Glomerular visceral epithelial cell (primary cell): ENCODE data around the gene COL20A1.

Experiments
- DNase-seq: peaks from one replicate; pipeline ENCODE4 v3.0.0-alpha.2; 2016; ENCODE audit errors: extremely low spot score

COL20A1 gene

DNA sequence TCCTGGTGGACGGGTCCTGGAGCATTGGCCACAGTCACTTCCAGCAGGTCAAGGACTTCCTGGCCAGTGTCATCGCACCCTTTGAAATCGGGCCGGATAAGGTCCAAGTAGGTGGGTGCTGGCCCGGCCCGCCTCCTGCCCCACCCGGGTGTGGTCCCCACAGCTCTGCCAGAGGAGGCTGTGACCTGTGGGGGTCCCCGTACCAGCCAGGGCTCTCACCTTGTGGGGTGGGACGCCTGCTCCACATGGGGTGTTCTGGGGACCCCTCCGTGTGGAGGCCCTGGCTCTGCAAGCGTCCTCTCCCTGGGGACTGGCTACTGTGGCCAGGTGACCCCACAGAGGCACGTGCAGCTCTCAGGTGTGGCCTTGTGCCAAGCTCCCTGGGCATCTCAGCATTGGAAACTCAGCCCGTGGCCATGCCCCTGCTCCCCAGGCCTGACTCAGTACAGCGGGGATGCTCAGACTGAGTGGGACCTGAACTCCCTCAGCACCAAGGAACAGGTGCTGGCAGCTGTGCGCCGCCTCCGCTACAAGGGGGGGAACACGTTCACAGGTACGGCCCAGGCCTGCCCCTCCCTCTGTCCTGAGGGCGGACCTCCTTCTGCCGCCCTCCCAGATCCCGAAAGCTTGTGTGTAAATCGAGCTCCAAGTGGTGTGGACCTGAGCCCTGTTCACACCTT lies 14.7 kb downstream of the COL20A1 start:
- no peak for DNase-seq

DNA sequence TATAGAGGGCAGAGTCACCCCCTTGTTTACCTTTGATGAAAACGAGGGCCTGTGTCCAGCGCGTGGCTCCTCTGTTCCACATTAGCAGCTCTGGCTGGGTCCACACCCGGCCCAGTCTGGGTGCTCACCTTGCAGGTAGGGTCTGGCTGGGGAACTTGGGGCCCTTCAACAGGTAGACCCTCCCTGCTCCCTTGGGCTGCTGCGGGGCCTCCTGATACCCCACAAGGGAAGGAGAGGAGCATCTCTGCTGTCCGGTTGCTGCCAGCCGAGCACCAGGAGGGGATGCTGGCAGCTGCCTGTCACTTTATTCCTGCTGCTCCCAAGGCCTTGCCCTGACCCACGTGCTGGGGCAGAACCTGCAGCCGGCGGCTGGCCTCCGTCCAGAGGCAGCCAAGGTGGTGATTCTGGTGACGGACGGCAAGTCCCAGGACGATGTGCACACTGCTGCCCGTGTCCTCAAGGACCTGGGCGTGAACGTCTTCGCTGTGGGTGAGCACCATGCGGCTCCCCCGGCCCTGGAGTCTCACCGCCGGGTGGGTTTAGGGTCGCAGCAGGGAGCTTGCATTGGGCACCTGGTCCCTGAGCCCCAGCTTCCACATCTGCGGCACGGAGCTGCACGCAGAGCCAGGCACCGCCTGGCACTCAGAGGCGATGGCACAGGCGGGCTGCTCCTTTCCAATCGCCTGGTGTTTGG lies 15.4 kb downstream of the COL20A1 start:
- DNase-seq: no peak

DNA sequence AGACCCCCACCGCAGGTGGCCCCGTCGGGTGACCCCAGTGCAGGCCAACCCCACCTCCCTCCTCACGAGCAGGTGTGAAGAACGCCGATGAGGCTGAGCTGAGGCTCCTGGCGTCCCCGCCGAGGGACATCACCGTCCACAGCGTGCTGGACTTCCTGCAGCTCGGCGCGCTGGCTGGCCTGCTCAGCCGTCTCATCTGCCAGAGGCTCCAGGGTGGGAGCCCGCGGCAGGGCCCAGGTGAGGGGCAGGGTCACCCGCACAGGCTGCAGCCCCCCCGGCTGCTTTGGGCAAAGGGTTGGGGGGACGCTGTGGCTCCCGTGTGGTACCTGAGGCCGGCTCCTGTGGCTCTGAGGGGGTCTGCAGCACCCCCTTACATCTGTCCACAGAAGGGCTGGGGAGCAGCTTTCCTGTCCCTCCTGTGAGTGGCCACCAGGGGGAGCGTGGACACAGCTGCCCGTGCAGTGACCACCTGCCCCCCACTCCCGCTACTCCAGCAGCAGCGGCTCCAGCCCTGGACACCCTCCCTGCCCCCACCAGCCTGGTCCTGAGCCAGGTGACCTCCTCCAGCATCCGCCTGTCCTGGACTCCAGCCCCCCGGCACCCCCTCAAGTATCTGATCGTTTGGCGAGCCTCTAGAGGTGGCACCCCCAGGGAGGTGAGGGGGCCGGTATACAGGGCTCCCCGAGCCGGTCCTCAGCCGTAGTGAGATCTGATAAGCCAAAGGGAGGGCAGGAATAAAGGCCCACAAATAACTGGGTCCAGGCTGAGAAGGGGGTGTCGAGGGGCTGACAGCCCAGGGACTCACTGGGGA lies 16.5 kb downstream of the COL20A1 start:
- peak; percentile 49 for DNase-seq

DNA sequence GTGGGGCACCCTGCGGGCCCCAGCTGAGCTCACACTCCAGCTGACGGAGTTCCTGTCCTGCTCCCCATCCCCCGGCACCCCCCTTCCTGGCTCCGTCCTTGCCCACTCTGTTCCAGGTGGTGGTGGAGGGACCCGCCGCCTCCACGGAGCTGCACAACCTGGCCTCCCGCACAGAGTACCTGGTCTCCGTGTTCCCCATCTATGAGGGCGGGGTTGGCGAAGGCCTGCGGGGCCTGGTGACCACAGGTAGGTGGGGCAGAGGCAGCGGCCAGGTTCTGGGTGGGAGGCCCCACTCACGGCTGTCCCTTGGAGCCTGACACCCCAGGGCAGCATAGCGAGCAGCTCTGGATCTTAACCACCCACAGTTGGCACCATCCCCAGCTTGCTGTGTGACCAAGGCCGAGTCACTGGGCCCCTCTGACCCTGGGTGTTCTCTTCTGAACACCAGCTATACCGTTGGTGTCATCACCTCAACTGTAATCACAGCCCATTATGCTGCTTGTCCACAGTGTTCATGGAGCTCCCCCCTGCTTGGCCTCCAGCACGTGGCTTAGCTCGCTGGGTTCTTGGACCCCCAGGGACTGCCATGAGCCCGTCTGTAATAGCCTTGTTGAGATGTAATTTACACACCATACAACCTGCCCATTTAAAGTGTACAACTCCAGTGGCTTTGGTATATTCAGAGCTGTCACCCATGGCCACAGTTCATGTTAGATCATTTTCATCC lies 17.4 kb downstream of the COL20A1 start:
- DNase-seq: peak; percentile 31

DNA sequence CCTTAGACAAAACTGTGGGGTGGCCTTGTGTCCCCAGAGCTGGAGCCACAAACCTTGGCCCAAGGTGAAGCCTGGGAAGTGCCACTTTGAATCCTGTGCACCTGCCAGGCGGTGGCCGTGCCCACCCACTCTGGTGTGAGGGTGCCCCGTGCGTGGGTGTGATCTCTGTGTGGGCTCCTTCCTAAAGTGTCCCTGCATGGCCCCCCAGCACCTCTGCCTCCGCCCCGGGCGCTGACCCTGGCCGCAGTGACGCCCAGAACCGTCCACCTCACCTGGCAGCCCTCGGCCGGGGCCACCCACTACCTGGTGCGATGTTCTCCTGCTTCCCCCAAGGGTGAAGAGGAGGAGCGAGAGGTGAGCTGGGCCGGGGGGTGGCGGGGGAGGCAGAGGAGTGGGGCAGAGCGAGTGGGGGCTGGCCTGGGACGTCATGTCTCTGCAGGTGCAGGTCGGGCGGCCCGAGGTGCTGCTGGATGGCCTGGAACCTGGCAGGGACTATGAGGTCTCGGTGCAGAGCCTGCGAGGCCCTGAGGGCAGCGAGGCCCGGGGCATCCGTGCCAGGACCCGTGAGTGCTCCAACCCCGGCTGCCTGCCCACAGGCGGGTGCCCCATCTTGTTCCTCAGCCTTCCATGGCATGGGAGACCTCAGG lies 18.3 kb downstream of the COL20A1 start:
- no peak for DNase-seq

DNA sequence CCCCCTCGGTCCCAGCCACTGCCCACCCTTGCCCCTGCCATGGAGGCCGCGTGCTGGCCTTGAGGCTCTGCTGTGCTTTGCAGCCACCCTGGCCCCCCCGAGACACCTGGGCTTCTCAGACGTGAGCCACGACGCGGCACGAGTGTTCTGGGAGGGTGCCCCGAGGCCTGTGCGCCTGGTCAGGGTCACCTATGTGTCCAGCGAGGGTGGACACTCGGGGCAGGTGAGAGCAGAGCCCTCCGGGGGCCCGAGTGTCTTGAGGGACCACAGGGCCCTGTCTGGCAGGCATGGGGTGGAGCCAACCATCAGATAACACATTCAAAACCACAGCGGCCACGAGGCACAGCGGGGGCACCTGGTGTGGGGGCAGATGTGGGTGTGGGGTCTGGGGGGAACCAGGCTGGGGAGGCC lies 18.9 kb downstream of the COL20A1 start:
- no peak for DNase-seq

DNA sequence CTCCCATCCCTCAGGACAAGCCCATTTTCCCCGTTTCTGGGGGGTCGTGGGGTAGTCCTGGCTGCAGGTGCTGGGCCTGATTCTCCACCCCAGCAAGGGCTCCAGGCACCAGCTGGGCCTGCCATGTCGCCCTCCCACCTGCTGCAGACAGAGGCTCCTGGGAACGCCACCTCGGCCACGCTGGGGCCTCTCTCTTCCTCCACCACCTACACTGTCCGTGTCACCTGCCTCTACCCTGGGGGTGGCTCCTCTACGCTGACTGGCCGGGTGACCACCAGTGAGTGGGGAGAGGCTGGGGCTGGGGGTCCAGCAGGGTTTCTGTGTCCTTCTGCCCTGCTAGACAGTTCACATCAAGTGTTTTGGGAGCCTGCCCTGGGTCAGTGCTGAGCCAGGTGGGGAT lies 19.3 kb downstream of the COL20A1 start:
- DNase-seq: no peak

DNA sequence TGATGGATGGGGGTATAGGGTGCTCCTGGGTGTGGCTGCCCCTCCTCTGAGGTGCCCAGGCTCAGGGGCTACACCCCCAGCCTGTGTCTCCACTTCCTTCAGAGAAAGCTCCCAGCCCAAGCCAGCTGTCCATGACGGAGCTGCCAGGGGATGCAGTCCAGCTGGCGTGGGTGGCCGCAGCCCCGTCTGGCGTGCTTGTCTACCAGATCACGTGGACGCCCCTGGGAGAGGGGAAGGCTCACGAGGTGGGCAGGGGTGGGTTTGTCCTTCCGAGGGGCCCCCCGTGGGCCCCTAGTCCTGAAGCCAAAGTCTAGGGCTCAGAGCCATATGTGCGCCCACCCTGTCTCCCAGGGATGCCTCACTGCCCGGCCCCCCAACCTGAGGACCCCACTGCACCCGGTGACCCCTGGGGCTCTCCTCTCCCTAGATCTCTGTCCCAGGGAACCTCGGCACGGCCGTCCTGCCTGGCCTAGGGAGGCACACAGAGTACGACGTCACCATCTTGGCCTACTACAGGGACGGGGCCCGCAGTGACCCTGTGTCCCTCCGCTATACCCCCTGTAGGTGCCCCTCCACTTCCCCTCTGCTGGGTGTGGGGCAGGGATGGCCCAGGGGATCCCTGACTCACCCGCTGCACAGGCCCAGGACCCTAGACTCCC lies 19.8 kb downstream of the COL20A1 start:
- DNase-seq: no peak

DNA sequence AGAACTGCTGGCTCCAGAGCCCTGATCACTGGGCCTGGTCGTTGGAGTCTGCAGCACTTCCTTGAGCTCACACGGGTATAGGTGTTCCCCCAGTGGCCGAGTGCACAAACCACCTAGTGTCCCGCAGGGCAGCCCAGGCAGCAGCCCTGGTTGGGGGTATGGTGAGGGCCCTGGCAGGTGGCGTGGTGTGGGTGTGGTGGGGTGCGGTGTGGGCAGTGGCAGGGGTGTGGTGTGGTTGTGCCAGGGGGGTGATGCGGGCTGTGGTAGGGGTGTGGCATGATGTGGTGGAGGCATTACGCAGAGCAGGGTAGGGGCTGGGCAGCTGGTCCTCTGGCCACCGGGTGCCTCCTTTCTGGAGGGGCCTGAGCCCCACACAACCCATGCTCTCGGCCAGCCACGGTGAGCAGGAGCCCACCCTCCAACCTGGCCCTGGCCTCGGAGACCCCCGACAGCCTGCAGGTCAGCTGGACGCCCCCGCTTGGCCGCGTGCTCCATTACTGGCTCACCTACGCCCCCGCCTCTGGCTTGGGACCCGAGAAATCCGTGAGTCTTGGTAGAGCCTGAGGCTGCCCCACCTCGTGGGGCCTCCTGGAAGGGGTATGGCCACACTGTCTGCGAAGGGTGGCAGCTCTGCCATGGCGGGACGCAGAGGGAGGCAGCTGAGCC lies 20.5 kb downstream of the COL20A1 start:
- no peak for DNase-seq

DNA sequence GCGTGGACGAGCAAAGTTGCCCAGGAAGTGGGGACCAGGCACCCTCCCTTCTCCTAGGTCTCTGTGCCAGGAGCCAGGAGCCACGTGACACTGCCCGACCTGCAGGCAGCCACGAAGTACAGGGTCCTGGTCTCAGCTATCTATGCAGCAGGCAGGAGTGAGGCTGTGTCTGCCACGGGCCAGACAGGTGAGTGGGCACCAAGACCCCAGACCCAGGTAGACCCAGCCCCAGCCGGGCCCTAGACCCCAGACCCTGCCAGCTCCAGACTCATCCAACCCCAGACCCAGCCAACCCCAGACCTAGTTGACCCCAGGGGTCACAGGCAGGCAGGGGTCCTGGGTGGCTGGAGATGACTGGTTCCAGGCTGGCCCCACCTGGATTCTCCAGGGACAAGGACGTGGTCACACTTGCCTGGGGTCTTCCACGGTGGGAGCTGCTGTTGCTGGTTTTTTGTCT lies 21.1 kb downstream of the COL20A1 start:
- DNase-seq: no peak

DNA sequence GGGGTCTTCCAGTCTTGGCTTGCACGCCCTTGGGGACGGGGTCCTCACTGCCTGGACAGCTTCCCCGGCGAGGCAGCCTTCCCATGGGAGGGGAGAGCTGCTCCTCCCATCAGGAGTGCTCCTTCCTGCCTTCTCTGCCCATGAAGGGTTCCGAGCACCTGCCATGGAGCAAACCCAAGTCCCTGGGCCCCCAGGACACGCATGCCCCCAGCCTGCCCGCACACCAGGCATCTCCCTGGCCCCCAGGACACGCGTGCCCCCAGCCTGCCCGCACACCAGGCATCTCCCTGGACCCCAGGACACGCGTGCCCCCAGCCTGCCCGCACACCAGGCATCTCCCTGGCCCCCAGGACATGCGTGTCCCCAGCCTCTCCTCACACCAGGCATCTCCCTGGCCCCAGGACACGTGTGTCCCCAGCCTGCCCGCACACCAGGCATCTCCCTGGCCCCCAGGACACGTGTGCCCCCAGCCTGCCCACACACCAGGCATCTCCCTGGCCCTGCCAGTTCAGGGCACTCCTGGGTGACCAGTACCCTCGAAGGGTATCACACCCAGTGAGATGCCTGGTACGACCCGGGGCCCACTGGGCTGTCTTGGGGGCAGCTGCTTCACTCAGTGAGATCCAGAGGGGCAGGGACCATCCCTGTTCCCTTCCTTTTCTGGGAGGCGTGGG lies 21.7 kb downstream of the COL20A1 start:
- no peak for DNase-seq

DNA sequence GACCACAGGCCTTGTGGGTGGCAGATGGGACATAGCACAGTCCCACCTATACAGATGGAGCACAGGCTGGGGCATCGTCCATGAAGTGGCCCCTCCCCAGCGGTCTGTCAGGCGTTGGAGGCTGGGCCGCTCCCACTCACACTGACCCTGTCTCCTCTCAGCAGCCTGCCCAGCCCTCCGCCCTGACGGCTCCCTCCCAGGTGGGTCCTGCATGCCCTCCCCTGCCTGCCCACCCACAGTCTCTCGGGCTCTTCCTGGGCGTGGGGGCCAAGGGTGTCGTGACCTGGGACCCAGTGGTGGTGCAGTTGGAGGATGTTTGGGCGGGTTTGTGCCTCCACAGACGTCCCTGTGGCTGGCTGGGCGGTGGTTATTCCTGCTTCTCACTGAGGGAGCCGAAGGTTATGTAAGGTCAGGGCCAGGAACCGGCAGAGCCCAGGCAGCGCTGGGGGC lies 22.3 kb downstream of the COL20A1 start:
- DNase-seq: no peak

DNA sequence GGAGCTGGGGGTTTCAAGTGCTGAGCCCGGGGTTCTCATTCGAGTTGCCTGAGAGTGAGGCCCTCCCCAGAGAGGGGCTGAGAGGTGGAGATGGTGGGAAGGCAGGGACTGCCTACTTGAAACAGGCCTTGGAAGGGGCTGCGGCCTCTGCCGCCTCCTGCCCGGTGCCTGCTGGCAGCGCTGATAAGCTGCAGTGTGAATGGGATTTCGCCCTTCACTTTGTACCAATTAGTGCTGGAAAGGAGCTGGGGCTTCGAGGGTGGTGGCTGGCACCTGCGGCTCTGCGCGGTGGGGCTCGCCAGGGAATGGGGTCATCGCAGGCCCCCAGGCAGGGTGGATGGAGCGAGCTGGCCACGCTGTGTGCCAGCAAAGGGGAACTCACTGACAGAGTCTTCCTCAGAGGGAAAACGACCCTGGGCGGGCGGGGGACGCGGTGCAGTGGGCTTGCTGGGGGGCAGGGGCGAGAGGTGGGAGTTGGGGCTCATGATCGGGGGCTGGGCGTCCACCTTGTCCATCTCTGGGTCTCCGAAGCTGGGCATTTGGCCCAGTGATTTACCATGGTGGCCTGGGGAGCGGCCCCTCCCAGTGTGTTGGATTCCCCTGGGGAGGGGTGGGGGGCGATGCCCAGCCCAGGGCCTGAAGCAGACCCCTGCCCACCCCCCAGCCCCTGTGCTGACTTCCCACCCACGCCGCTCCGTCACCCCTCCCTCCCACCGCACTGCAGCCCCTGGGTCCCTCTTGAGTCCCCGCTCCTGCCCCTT lies 22.9 kb downstream of the COL20A1 start:
- DNase-seq: no peak

DNA sequence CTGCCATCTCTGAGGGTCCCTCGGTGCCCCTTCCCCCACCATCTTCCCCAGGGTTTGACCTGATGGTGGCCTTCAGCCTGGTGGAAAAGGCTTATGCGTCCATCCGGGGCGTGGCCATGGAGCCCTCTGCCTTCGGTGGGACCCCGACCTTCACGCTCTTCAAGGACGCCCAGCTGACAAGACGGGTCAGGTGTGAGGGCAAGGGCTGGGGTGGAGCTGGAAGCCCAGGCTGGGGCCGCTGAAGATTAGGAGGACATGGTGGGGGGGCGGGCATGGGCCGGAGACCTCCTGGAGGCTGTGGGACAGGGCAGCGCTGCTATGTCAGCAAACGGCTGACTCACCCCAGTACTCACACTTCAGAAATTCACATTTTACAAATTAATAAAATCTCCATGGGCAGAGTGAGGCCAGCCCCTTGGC lies 23.5 kb downstream of the COL20A1 start:
- no peak for DNase-seq

DNA sequence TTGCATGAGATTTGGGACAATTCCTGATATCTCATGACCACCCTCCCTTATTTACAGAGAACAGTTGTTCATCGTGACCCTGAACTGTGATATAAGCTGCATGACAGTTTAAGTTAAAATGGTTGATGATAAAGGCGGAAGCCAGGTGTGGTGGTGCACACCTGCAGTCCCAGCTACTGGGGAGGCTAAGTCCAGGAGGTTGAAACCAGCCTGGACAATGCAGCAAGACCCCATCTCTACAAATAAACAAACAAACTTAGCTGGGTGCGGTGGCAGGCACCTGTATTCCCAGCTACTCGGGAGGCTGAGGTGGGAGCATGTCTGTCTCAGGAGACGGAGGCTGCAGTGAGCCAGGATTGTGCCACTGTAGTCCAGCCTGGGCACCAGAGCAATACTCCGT lies 24.1 kb downstream of the COL20A1 start:
- no peak for DNase-seq

DNA sequence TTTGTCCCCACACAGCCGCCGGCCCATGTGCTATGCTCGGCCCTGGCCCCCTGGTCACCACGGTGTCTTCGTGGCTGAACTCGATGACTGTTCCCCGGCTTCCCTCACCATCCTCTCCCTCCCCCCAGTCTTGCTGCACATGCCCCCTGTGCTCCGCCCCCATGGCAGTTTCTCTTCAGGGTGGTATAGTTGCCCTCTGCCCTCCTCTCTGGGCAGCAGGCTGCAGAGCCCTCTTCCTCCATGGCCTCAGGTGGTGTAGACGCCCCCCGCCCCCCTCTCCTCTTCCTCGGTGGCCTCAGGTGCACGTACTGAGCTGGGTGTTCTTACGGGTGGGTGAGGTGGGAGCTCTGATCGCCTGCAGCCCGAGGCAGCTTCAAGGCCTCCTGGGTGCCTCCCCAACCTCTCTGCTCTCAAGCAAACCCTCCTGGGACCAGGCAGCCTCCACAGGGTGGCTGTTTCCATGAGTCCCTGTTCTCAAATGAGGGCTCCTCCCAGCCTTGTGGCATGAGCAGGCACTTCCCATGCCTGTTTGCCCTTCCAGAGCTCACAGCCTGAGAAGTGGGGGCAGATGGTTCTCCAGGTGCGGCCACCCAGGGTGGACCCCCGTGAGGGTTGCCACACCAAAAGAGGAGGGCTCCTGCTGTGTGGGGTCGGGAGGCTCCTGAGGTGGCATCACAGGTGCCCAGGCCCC lies 24.8 kb downstream of the COL20A1 start:
- no peak for DNase-seq

DNA sequence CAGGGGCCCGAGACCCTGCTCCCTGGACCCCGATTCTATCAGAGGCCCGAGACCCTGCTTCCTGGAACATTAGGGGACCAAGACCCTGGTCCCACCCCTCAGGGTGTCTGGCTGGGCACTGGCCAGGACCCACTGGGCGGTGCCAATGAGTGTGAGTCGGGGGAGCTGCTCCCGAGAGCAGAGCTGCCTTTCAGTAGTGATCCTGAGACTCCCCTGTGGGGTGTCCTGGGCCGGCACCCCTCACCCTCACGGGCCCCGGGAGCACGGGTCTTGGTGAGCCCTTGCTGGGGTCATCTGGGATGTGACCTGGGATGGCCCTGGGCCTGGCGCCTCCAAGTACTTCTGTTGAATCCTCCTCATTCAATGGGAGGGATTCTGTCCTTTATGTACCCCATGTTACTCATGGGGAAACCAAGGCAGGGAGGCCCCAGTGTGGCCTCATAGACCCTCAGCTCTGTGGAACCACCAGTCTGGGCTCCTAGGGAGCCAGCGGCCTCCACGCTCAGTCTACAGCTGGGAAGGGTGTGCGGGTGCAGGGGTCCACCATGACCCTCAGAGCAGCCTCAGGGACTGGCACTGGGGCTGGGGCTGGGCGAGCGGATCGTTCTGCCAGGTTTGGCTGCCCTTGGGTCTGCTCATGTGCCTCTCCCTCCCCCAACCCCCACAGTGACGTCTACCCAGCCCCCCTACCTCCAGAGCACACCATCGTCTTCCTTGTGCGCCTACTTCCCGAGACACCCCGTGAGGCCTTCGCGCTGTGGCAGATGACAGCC lies 25.6 kb downstream of the COL20A1 start:
- no peak for DNase-seq
